UCSD-AML1 (cell line): ENCODE measurements around the gene ILK.

Experiments
- DNase-seq: peaks from one replicate; lab custom pipeline; 2025; ENCODE audit not compliant: unreplicated experiment; lab: John Stamatoyannopoulos, UW

Gene ILK

DNA sequence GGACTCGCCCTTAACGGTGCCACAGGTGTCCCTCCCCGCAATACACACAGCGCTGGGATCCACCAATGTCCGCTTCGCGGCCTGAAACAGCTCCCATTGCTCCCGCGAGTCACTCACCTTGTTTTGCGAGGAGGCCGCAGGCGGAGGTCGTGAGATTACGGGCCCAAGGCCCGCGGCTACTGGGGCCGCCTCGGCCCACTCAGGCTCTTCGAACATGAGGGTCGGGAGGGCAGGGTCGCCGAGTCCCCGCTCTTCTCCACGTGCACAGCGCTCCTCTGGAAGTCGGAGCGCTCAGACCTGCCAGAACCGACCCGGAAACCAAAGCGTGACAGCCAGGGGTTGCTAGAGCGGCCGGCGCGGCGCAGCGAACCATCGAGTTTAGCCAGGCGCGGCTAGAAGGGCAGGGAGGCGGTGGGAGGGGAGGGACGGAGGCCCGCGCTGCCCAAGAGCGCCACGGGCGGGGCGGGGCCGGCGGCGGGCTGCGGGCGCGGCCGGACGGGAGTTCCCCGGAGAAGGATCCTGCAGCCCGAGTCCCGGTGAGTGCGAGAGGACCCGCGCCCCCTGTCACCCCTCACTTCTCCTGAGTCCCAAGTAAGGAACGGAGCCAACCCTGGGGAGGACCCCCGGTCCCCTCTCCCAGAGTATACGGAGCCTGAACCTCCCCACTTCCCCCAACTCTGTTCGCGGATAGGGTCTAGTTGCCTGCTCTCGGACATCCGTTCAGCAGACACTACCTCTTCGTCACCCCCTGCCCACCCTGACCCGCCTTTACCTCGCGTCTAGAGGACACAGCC, at the start of gene ILK, which contains the start of gene RRP8:
Gene ILK, plus strand, starts transcription at position 488 of the 794 bp plus-strand sequence. CDS start 498 bp downstream, outside the sequence.
Gene RRP8, minus strand, starts transcription at position 330 of the 794 bp plus-strand sequence. Its CDS starts 114 bp downstream, at position 216.
- peak; percentile 92 for DNase-seq

- DNase-seq = no peak
Observed at GRCh38 chr11:6554828-6555706, 48.5 kb upstream of the ILK start.

GRCh38 chr11:6556139-6556949, 47.2 kb upstream of the ILK start:
- DNase-seq = no peak

- no peak for DNase-seq
Observed at GRCh38 chr11:6557063-6557462, 46.5 kb upstream of the ILK start.

GRCh38 chr11:6557761-6558674, 45.6 kb upstream of the ILK start:
- DNase-seq = no peak

DNA sequence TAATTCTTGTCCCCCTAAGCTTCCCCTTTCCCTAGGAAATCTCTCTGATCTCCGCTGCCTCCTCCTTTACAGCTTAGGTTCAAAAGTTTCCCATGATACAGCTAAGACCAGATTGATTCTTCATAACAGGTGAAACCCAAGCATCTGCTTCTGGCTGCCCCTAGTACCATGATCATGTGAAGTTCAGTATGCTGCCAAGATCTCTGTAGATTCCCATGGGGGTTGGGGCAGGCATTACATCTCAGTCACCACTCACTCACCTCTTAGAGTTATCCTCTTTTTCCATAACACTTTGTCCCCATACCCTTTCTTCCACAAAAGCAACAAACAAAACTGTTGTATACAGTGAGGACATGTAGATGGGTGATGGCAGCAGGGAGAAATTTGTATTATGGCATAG, 44.2 kb upstream of the ILK start:
- no peak for DNase-seq

DNA sequence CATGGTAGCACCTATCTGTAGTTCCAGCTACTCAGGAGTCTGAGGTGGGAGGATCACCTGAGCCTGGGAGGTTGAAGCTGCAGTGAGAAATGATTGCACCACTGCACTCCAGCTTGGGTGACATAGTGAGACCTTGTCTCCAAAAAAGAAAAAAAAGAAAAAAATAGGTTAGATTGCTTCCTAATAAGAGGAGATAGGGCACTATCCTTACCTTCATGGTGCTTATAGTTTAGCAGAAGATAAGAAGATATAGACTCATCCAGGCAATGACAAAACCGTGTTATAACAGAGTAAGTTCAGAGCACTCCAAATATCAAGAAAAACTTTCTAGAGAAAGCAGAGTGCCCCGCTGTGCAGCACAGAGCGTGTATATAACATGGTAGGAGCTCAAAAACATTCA, 42.3 kb upstream of the ILK start:
- DNase-seq = no peak

DNA sequence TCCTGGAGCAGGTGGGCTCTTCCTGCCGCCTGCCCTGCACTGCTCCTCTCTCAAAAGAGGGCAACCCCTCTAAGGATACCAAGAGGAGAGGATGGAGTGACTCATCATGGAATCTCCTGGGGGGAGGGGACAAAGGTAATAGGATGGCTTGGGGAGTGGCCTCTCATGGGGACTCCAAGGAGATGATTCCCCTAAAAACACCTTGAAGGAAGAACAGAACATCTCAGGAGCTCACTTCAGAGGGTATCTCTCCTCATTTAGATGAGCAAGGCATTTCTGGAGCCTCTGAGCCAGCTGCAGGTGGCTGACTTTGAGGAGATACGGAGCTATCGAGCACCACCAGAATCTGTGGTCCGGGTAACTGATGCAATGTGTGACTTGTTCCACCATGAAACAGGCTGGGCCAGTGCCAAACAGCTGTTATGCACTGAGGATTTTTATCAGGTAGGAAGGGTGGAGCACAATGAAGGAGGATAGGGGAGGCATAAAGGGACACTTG, 40.4 kb upstream of the ILK start:
- no peak for DNase-seq

DNA sequence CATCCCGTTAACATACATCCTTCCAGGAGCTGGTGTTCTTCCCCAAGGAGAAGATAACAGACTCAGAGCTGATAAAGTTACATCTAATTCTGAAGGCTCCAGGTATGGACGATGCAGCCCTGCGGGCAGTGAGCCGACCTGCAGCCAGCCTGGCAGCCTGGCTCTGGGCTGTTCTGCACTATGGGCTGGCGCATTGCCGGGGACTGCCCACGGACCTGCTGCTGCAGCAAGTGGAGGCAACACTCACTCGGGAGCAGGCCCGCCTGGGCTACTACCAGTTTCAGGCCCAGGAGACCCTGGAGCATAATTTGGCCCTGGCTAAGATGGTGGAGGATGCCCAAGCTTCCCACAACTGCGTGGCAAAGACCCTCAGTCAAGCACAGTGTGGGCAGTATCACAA, 39.9 kb upstream of the ILK start:
- DNase-seq = no peak

DNA sequence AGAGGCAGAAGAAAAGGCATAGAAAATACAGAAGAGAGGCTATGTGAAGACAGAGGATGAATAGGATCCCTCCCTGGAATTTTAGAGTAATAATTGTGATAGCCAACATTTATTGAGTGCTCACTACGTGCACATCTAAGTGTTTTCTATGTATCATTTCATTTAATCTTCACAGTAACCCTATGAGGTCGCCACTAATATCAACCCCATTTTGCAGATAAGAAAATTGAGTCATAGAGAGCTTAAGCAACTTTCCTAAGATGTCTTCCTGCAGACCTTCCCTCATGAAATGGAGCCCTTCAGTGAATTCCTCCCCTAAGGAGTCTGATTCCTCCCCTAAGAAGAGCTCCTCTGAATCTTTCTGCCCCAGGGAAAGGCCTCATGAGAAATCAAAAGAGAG, 38.2 kb upstream of the ILK start:
- no peak for DNase-seq

- no peak for DNase-seq
Observed at GRCh38 chr11:6565988-6566703, 37.4 kb upstream of the ILK start.

- DNase-seq = no peak
Observed at GRCh38 chr11:6566704-6567370, 36.7 kb upstream of the ILK start.

GRCh38 chr11:6567371-6567745, 36.2 kb upstream of the ILK start:
- DNase-seq = no peak

DNA sequence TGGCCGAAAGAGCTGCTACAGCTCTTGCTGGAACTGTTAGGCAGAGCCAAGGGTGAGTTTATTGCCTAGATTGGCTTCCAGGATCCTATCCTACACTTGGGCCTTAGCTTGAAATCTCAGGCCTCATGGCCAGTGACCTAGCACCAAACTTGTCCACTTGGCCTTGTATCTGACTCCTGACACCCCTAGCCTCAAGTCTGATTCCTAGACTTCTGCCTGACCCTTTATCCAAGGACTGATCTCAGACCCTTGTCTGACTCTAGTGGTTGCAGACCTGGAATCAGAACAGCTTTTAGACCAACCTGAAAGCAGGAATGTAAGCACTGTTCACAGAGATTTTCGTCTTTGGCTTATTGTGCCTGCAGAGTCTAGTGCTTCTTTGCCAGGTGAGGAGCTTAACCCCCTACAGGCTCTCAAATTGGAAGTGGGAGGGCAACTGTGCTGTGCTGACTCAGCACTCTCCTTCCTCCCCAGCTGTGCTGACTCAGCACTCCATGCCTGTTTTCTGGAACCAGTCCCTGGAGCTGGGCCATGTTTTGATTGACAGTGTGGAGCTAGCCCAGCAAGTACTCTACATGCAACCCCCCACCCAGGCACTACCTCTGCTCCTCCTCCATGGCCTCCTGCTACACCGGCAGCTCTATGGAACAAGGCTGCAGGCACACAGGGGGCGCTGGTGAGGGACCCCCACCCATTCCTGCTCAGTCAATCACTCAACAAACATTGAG, 35.2 kb upstream of the ILK start:
- peak; percentile 48 for DNase-seq

DNA sequence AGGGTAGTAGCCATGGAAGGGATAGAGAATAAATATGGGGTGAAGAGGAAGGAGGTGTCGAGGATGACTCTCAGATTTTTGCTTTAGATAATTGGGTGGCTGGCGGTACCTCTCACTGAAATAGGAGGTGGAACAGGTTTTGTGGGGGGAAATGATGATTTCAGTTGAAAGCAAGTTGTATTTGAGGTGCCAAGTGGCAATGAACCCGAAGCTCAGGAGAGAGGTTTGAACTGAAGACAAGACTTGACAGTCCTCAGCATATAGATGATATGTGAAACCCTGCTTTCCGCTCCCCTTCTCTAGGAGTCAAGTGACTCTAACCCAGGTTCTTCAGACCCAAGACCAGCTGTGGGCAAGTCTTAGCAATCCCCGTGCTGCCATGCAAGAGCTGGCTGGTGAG, 33.9 kb upstream of the ILK start:
- DNase-seq = no peak

DNA sequence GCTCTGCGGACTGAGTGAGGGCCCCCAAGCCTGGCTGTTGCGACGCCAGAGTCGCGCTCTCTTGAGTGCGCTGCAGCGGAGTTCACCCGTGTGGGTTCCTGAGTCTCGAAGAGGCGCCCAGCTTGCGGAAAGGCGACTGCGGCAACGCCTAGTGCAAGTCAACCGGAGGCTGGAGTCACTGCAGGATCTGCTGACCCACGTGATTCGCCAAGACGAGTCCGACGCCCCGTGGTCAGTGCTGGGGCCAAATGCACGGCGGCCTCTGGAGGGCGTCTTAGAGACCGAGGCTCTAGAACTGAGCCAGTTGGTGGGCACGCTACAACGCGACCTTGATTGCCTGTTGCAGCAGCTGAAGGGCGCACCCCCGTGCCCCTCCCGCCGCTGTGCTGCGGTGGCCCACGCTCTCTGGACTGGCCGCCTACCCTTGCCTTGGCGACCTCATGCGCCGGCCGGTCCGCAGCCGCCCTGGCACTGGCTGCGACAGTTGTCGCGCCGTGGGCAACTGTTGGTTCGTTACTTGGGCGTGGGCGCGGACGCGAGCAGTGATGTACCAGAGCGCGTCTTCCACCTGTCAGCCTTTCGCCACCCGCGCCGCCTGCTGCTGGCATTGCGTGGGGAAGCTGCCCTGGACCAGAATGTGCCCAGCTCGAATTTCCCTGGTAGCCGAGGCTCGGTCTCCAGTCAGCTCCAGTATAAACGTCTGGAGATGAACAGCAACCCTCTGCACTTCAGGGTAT, 32.7 kb upstream of the ILK start:
- DNase-seq = no peak

GRCh38 chr11:6571434-6572008, 32.1 kb upstream of the ILK start:
- no peak for DNase-seq
